Loucy (cell line): ENCODE results near the gene CDS1.

Experiments used
- H2AFZ ChIP-seq: fragments of 200-600 bp; sonication (generic); 2 replicates; pipeline ENCODE4 v1.6.0; 2016; ENCODE audit warnings: antibody characterized with exemption, mild to moderate bottlenecking, low read length, moderate library complexity
- H3F3A ChIP-seq: fragments of 200-600 bp; 2 replicates; pipeline ENCODE4 v1.6.0; 2016; ENCODE audit warnings: antibody characterized with exemption, low read depth, mild to moderate bottlenecking
- H3K27me3 ChIP-seq: fragments of 200-600 bp; sonication (generic); 2 replicates; pipeline ENCODE4 v1.6.1; 2014; ENCODE audit warnings: low read length, mild to moderate bottlenecking; ENCODE audit not compliant: insufficient read depth, poor library complexity, severe bottlenecking
- H3K36me3 ChIP-seq: fragments of 200-600 bp; sonication (generic); 2 replicates; pipeline ENCODE4 v1.6.1; 2016; ENCODE audit warnings: low read length; ENCODE audit not compliant: insufficient read depth
- H3K4me1 ChIP-seq: fragments of 200-600 bp; sonication (generic); 2 replicates; pipeline ENCODE4 v1.5.1; 2014; ENCODE audit warnings: low read length, mild to moderate bottlenecking; ENCODE audit not compliant: insufficient read depth, poor library complexity, severe bottlenecking
- H3K4me2 ChIP-seq: fragments of 200-600 bp; sonication (generic); 2 replicates; pipeline ENCODE4 v1.6.0; 2014; ENCODE audit warnings: antibody characterized with exemption, low read length, low read depth, mild to moderate bottlenecking; ENCODE audit not compliant: poor library complexity, severe bottlenecking
- H3K4me3 ChIP-seq: fragments of 200-600 bp; sonication (generic); 2 replicates; pipeline ENCODE4 v1.5.1; 2014; ENCODE audit warnings: low read length, mild to moderate bottlenecking, mixed read lengths; ENCODE audit not compliant: poor library complexity, severe bottlenecking
- H3K79me2 ChIP-seq: fragments of 200-600 bp; sonication (generic); 2 replicates; pipeline ENCODE4 v1.6.1; 2014; ENCODE audit warnings: low read length; ENCODE audit not compliant: insufficient read depth
- H3K9ac ChIP-seq: fragments of 200-600 bp; sonication (generic); 2 replicates; pipeline ENCODE4 v1.6.0; 2014; ENCODE audit warnings: mild to moderate bottlenecking, low read depth, low read length, moderate library complexity; ENCODE audit not compliant: poor library complexity, severe bottlenecking
- H3K9me2 ChIP-seq: fragments of 200-600 bp; sonication (generic); replicated peaks from 2 replicates; pipeline ENCODE4 v1.6.1; 2016; ENCODE audit warnings: low read depth, low read length, mixed read lengths
- H3K9me3 ChIP-seq: fragments of 200-600 bp; sonication (generic); 2 replicates; pipeline ENCODE4 v1.6.1; 2014; ENCODE audit warnings: mild to moderate bottlenecking, antibody characterized with exemption, low read length, low read depth; ENCODE audit not compliant: insufficient read depth
- H4K20me1 ChIP-seq: fragments of 200-600 bp; sonication (generic); 2 replicates; pipeline ENCODE4 v1.6.0; 2014; ENCODE audit warnings: antibody characterized with exemption, low read length, mild to moderate bottlenecking; ENCODE audit not compliant: insufficient read depth, poor library complexity, severe bottlenecking
- EZH2phosphoT487 ChIP-seq: fragments of 200-600 bp; IDR thresholded peaks from 2 replicates; pipeline ENCODE4 v1.6.1; 2018; ENCODE audit warnings: antibody characterized with exemption, mild to moderate bottlenecking, moderate library complexity, borderline replicate concordance
- TF ChIP-seq, protein P1 (sequence below): fragments of 200-600 bp; sonication (generic); conservative IDR thresholded peaks from 2 replicates; pipeline ENCODE4 v1.5.1; 2014; ENCODE audit warnings: mild to moderate bottlenecking, antibody characterized with exemption, low read length

Gene CDS1

DNA sequence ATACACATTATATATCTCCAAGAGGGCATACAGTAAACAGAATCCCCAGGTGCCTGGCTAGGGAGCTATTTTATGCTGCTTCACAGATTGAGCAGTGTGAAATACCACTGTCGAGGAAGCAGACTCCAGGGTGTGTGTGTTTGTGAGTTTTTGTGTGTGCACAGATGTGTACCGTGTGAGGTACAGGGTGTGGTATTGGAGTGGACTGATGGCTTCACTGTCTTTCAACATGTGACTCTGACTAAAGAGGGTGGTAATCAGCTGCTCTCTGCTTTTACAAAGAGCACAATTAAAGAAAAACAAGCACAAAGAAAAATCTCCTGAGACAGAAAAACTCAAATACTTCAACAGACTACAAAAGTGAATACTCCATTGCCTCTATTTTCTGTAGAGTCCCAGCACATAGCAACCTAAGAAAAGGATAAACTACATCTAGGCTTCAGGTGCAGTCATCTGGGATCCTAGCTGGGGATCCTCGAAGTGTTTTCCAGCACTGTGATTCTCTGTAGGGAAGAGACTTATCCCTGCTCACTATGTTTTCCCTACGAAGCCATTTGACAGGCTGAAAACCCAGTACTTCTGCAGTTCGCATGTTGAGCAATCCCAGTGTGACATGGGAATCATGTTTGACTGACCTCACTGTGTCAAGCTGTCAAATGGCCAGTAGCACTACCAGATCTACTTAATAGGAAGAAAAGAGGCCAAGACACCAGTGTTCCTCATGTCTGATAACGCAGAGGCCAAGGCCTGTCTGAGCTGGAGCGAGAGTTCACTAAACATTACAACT, 100.3 kb downstream of the CDS1 start:
- H4K20me1 ChIP-seq = no peaks in the 10 kb centered on the region
- peaks cover 27% of the 10 kb centered on the region; the same call in 1 of the 2 replicates for H3K36me3 ChIP-seq
- TF ChIP-seq, protein P1, sequence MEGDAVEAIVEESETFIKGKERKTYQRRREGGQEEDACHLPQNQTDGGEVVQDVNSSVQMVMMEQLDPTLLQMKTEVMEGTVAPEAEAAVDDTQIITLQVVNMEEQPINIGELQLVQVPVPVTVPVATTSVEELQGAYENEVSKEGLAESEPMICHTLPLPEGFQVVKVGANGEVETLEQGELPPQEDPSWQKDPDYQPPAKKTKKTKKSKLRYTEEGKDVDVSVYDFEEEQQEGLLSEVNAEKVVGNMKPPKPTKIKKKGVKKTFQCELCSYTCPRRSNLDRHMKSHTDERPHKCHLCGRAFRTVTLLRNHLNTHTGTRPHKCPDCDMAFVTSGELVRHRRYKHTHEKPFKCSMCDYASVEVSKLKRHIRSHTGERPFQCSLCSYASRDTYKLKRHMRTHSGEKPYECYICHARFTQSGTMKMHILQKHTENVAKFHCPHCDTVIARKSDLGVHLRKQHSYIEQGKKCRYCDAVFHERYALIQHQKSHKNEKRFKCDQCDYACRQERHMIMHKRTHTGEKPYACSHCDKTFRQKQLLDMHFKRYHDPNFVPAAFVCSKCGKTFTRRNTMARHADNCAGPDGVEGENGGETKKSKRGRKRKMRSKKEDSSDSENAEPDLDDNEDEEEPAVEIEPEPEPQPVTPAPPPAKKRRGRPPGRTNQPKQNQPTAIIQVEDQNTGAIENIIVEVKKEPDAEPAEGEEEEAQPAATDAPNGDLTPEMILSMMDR = no peak
- no peak for TF ChIP-seq EZH2phosphoT487

DNA sequence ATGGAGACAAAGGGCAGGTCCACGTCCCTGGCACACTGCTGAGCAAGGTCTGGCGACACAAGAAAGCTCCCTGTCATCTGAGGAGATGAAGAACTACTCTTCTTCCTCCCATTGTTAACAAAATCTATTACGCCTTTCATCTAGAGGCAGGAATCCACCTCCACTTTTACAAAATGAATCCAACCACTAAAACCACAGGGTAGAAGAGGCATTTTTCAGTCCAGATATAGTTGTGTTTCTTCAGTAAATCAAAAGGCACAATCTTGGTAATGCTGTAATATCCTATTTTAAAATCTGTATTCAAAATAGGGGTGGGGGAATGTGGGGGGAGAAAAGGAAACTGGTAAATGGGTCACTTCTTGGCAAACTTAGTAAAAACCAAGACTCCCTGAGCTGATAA, 101.4 kb downstream of the CDS1 start:
- peaks cover 18% of the 10 kb centered on the region; the same call in 1 of the 2 replicates for H3K36me3 ChIP-seq

More for the DNA sequence above, 100.3 kb downstream of the CDS1 start:
- no peaks in the 10 kb centered on the region for H3K9me3 ChIP-seq
- H3K9ac ChIP-seq = no peak overlapping the region
- no peaks in the 10 kb centered on the region for H3F3A ChIP-seq
- no peaks in the 10 kb centered on the region for H3K79me2 ChIP-seq
- H3K9me2 ChIP-seq = no peaks in the 10 kb centered on the region
- H3K4me2 ChIP-seq = no peak overlapping the region
- H3K4me3 ChIP-seq = no peak overlapping the region
- no peak overlapping the region for H2AFZ ChIP-seq
- peaks cover 11% of the 10 kb centered on the region for H3K4me1 ChIP-seq
- H3K27me3 ChIP-seq = no peaks in the 10 kb centered on the region

DNA sequence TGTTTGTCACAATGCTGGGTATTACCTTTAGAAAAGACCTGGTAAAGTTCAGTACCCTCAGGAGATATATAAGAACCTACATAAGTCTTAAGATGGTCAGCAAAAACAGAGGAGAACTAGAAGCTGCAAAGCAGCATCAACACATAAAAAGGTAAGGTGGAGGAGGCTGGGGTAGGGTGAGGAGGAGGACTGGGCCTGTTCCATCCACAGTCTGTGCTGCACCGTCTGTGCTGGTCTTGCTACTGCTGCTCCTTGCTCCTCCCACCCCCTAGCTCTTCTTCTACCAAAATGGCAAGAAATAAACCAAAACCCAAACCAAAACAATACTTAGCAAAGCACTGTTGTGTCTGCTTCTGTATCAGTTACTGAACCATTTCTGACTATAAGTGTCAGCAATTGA, 102.2 kb downstream of the CDS1 start:
- no peaks in the 10 kb centered on the region for H3K79me2 ChIP-seq
- no peaks in the 10 kb centered on the region for H3K27me3 ChIP-seq
- H2AFZ ChIP-seq = no peak overlapping the region
- no peaks in the 10 kb centered on the region for H3K9me3 ChIP-seq
- no peak overlapping the region for H3K4me3 ChIP-seq
- no peak overlapping the region for H3K9ac ChIP-seq
- peaks cover 18% of the 10 kb centered on the region; the same call in 1 of the 2 replicates for H3K36me3 ChIP-seq
- no peaks in the 10 kb centered on the region for H4K20me1 ChIP-seq
- peaks cover 23% of the 10 kb centered on the region for H3K4me1 ChIP-seq
- TF ChIP-seq EZH2phosphoT487 = no peak
- TF ChIP-seq, protein P1 = no peak
- H3K9me2 ChIP-seq = no peaks in the 10 kb centered on the region
- H3F3A ChIP-seq = no peaks in the 10 kb centered on the region
- no peak overlapping the region for H3K4me2 ChIP-seq

More for the DNA sequence above, 101.4 kb downstream of the CDS1 start:
- Histone ChIP-seq H3K9me2 (no peaks in the 10 kb centered on the region), H3K9me3 (no peaks in the 10 kb centered on the region), H2AFZ (no peak overlapping the region), H3K9ac (no peak overlapping the region), H3K4me2 (no peak overlapping the region), H4K20me1 (no peaks in the 10 kb centered on the region), H3K4me1 (peaks cover 16% of the 10 kb centered on the region), H3K79me2 (no peaks in the 10 kb centered on the region), H3F3A (no peaks in the 10 kb centered on the region), H3K27me3 (no peaks in the 10 kb centered on the region), H3K4me3 (no peak overlapping the region)
- TF ChIP-seq EZH2phosphoT487 = no peak
- TF ChIP-seq, protein P1 = no peak
